Measurements from ENCODE around the gene PDGFD.

PDGFD gene

DNA sequence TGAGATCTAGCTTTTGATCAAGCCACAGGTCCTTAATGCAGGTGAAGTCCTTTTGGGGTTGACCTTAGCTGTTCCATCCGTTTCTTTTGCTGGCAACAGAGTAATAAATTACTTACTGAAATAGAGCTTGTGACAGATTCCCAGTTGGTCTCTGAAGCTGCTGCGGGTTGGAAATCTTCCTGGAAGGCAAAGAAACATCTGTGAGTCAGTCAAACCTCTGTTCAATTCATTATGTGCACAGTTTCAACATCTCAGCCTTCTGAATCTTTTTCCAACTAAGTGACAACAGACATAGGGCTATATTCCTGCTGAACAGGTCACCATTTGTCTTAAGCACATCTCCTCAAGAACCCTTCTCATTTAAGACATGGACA is 216.4 kb downstream of the PDGFD start:
- DNase-seq = no peak

DNA sequence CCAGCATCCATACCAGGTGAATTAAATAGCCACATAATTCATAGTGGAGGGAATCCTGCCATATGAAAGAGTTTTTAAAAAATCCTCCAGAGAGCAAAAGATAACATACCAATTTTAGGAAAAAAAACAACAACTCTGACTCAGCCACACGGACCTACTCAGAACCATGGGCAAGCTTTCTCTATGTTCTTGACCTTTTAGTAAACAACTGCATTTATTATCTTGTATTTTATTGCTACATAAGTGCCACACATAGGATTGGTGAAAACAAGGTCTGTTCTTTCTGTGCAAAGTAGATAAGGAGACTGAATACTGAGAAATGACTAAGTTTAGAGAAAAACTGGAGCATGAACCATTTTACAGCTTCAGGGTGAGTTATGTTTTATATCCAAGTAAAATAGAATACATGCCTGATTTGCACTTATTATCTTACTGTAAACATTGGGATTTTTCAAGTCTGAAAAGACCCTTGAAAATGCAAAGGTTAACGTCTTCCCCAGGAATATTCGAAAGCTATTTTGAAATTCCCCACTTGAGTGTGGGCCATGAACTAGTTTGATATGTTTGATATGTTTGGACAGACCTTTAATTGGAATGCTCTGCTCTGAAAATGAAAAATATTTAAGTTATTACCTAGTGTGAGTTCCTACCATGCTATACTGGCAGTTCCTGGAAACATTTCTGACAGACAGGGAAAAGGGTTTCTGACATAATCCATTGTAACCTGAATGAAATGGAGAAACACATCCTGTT is 217.0 kb downstream of the PDGFD start:
- no peak for DNase-seq

DNA sequence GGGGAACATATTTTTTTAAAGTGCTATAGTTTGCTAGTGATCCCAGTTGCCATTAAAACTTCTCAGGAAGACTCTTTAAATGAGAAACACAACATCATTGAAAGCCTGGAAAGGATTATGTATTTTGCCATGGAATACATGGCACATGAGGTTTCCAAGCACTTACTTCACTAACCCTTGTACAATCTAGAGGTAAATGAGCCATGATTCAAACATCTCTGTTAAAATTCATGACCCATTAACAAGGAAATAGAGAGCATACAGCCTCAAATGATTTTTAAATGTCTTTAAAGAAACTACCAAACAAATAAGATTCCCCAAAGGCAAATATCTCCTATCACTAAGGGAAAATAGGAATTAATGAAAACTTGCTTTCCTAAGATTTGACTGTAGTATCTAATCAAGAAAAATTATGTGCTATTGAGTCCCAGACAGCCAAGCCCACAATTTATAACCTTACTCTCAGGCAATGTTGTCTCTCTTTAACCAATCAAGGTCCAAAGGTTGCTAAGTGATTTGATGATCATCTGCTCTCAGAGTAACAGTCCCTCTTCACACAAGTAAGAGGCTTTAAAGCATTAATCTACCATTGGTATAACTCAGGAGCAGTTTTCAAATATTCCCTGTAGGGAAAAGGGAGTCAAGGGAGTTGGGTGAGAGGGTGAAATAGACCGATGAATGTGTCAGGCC is 219.6 kb downstream of the PDGFD start:
- no peak for DNase-seq

DNA sequence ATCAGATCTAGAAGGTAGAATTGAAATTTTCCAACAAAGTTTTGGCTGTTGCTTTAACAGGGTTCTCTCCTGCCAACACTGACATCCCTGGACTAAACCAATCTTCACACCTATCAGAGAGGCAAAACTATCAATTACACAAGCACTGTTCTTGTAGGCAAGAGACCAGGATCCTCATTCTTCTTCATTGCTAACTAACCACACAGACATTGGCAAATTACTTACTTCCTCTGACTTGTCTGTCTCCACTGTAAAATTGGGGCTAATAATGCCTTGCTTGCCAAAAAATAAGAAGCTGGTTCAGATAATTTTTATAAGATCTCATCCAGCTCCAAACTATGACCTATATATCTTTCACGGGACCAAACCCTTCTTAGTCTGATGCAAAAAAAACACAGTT is 221.3 kb downstream of the PDGFD start:
- no peak for DNase-seq

DNA sequence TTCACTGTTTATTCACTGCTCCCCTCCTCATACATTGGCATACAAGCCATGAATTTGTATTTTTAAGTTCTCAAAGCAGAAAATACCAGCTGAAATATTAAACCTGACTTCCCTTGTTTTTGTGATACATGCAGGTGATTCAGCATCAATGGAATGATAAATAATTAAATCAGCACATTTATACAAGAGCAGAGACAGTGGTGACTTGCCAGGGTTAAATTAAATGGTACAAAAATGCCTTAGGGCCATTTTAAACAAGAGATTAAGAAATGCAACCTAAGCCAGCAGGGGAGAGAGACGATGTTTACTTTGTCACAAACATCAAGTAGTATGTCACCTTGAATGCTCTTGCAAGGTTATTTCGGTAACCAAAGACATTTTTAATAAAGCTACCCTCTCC is 223.4 kb downstream of the PDGFD start:
- no peak for DNase-seq

- no peak for DNase-seq
Measured at GRCh38 chr11:103939694-103940093, 224.3 kb downstream of the PDGFD start.

DNA sequence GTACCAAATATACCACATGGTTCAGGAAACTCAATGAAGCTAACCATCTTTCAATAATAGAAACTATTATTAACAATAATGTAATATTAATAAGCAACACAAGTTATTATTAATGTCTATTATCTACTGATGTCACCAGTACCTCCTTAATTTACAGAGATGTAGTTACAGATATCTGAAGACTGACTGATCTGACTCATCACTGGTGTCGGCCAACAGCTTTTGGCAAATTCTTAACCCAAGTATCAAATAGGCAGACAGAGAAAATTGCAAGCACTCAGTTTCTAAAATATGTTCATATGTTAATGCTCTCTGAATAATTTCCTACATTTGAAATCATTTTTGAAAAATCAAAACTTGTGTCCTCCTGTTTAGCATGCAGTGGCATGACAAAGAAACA is 227.9 kb downstream of the PDGFD start:
- no peak for DNase-seq

DNA sequence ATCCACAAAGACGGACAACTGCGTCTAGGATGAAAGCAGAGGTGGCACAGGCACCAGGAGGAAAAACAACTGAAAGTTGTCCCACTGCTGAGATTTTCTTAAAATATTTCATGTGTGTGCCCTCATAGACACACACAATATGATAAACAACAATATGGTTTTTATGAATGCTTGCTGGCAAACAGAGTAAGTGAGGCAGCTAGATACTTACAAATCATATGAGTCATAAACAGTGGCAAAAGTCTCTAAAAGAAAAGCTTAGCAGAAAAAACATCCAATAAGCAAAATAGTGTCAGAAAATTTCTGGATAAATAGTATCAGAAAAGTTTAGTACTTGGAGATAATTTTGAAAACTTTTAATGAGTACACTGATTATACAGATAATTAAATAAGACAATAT is 228.7 kb downstream of the PDGFD start:
- no peak for DNase-seq

- no peak for DNase-seq
Measured at GRCh38 chr11:103929170-103929903, 234.6 kb downstream of the PDGFD start.

DNA sequence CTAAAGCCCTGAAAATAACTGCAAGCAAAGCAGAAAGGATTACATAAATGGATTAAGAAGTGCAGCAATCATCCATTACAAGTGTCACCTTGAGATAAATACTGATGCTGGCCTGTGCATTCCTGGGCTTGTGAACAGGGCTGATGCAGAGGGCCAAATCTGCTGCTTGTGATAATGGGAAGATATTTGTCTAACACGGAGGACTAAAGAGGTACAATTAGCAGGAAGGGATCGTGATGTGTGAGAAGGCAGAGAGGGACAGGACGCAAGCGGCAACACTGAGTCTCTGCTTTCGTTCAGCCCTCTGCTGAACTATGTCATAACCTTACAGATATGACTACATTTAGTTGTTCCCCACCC is 235.2 kb downstream of the PDGFD start:
- DNase-seq = no peak

DNA sequence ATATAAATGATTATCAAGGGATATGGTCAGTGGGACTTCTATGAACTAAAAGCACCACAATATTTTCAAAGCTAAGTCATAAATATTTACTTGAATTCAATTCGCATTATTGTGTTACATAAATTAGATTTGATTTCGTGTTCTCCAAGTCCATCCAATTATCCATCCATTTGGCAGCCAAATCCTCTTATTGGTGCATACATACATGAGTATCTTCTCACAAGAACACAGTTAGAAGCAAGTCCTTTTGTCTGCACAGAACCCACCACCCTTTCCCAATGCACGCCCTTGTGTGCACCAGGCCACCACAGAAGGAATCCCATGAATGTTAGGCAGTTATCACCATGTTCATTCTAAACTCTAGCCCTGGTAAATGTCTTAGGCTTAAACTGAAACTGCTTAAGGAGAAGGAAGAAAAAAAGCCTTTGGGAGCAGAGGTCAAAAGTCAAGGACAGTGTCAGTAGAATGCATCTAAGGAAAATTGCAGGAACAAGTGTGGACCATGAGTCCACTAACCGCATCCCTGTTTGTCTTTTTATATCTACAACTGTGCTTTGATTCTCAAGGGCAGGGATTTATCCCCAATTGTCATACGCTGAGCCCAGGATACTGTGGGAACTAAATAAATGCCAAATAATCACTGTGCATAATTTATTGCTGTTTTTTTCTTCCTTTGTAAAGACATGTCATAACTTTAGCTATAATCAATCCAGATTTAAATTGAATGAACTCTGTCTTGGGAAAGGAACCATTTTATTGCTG is 235.7 kb downstream of the PDGFD start:
- DNase-seq = no peak

DNA sequence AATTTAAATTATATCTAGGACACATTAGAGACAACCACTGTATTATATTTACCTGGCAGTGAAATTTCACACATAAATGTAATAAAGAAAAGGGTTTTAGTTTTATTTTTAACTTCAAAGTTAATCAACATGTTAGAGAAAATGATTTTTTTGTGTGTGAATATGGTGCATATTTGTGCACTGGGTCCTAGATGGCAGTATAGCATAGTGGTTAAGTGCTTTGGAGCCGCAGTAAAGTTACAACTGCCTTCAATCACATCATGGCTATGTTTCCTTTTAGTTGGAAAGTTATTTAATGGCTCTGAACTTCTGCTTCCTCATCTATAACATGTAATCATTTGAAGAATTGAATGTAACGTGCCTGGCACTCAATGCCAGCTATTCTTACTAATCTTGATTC is 236.4 kb downstream of the PDGFD start:
- DNase-seq = no peak

DNA sequence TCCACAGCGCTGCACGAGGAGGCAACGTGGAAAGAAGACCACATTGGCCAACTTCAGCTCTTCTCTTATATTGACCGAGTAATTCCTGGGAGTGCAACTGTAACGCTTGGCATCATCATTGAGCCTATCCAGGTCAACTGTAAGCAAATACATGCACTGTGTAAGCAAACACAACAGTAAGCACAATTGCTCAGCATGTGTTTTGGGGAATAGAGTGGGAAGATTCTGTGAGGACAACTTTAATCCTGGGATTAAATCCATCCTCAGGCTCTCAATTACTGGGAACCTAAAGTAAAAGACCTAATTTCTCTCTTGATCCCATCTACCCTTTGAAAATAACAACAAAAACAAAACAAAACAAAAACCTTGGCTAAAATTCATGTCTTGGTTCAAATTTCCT is 237.0 kb downstream of the PDGFD start:
- DNase-seq = no peak

DNA sequence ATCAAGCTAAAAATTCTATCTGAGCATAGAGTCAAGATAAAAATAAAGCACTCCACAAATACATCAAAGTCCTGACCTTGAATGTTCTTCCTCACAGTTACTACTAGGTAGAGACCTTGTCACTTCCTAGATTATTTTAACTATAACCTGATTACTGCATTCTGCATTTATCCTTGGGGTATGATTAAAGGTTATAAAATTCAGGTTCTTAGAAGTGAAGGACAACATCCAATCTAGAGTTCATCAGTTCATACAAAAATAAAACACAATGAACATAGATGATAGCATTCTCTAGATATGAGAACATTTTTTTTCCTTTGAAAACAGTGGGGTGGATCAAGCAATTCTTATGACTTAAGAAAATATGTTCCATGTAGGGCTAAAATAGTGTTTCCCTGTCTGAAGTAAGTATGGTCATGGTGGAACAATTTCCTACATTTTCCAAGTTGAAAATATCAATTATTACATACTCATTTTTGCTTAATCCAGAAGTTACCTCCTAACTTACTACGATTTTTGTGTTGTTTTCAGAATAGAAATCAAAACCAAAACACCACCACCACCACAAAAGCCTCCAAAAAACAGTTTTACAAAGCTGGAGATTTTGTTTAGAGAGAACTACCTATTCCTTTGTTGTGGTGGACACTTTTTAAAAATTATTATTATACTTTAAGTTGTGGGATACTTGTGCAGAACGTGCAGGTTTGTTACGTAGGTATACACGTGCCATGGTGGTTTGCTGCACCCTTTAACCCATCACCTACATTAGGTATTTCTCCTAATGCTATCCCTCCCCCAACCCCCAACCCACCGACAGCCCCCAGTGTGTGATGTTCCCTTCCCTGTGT is 239.6 kb downstream of the PDGFD start:
- no peak for DNase-seq

GRCh38 chr11:103923451-103923931 is 240.5 kb downstream of the PDGFD start:
- DNase-seq = no peak

DNA sequence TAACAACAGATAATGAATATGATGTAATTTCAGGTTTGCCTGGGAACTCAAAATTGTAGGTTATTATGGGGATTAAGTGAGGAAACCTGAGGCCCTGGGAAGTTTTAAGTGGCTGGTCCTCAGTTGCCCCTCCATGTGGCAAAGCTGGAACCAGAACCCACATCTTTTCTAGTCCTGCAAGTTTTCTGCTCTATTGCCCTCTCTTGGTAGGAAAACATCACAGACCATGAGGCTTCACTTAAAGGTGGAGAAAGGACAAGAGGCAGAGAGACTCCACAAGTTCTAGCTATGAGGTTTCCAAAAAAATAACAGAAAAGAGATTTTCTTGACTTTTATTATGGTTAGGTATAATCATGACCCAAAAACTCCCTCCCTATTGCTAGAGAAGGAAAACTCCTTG is 243.0 kb downstream of the PDGFD start:
- DNase-seq = no peak

GRCh38 chr11:103920449-103920848 is 243.5 kb downstream of the PDGFD start:
- no peak for DNase-seq

DNA sequence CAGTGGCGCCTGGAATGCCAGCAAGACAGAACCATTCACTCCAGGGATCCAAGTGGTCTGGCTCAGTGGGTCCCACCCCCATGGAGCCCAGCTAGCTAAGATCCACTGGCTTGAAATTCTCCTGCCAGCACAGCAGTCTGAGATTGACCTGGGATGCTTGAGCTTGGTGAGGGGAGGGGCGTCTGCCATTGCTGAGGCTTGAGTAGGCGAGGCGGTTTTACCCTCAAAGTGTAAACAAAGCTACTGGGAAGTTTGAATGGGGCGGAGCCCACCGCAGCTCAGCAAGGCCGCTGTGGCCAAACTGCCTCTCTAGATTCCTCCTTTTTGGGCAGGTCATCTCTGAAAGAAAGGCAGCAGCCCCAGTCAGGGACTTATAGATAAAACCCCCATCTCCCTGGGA is 253.2 kb downstream of the PDGFD start:
- no peak for DNase-seq

GRCh38 chr11:103907548-103908455 is 256.1 kb downstream of the PDGFD start:
- no peak for DNase-seq

DNA sequence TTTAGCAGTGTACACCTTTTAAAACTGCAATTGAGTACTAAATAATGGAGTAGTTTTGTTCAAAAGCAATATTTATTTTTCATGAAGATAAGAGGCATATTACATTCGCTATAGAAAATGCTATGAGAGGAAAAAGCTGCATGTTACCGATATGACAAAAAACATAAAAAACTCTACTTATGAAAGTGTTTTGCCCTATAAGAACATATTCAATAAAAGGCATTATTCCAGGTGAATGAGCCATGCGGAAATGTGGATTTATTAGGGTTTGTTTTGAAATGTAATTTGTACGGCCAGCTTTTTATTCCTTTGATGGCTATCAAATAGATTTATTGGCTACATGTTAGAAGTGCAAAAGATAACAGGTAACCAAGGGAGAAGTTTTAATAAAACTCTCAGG is 256.8 kb downstream of the PDGFD start:
- DNase-seq = no peak

- DNase-seq = no peak
Measured at GRCh38 chr11:103906291-103906867, 257.6 kb downstream of the PDGFD start.
